Smooth muscle cell (in vitro differentiated cells): ENCODE data around the gene PIMREG. TPM values are rescaled to one million over a fixed set of nuclear protein-coding genes. Genes with fewer than 3 reads are reported as not detected.

Experiments
- DNase-seq: peaks from one replicate; lab custom pipeline; 2025; ENCODE audit not compliant: unreplicated experiment; lab: John Stamatoyannopoulos, UW
- H2AFZ ChIP-seq: fragments of 200-600 bp; sonication (generic); 2 replicates; pipeline ENCODE4 v1.6.0; 2016; ENCODE audit warnings: antibody characterized with exemption, low read depth, mild to moderate bottlenecking
- H3F3A ChIP-seq: fragments of 200-600 bp; sonication (generic); 2 replicates; pipeline ENCODE4 v1.6.0; 2017; ENCODE audit warnings: antibody characterized with exemption, low read depth
- H3K27ac ChIP-seq: fragments of 200-600 bp; sonication (generic); 2 replicates; pipeline ENCODE4 v1.5.1; 2016; ENCODE audit warnings: low read depth, mild to moderate bottlenecking
- H3K27me3 ChIP-seq: fragments of 200-600 bp; sonication (generic); 2 replicates; pipeline ENCODE4 v1.6.1; 2016; ENCODE audit warnings: low read depth, mild to moderate bottlenecking
- H3K36me3 ChIP-seq: fragments of 200-600 bp; sonication (generic); 2 replicates; pipeline ENCODE4 v1.5.1; 2016; ENCODE audit warnings: low read depth
- H3K4me1 ChIP-seq: fragments of 200-600 bp; sonication (generic); 2 replicates; pipeline ENCODE4 v1.5.1; 2016; ENCODE audit warnings: low read depth
- H3K4me2 ChIP-seq: fragments of 200-600 bp; sonication (generic); 2 replicates; pipeline ENCODE4 v1.6.0; 2016; ENCODE audit warnings: mild to moderate bottlenecking
- H3K4me3 ChIP-seq: fragments of 200-600 bp; sonication (generic); 2 replicates; pipeline ENCODE4 v1.5.1; 2016; ENCODE audit warnings: mild to moderate bottlenecking
- H3K79me2 ChIP-seq: fragments of 200-600 bp; sonication (generic); 2 replicates; pipeline ENCODE4 v1.6.0; 2016; ENCODE audit warnings: low read depth, mild to moderate bottlenecking
- H3K9ac ChIP-seq: fragments of 200-600 bp; sonication (generic); 2 replicates; pipeline ENCODE4 v1.6.0; 2016; ENCODE audit warnings: low read depth
- H3K9me3 ChIP-seq: fragments of 200-600 bp; sonication (generic); replicated peaks from 2 replicates; pipeline ENCODE4 v1.5.1; 2016; ENCODE audit warnings: low read depth
- H4K20me1 ChIP-seq: fragments of 200-600 bp; sonication (generic); 2 replicates; pipeline ENCODE4 v1.6.0; 2016; ENCODE audit warnings: low read depth
- CTCF ChIP-seq: fragments of 200-600 bp; sonication (generic); IDR thresholded peaks from 2 replicates; pipeline ENCODE4 v1.5.1; 2017; ENCODE audit warnings: borderline replicate concordance, mild to moderate bottlenecking, antibody characterized with exemption; ENCODE audit not compliant: insufficient read depth, poor library complexity, severe bottlenecking
- WGBS: methylation state at CpG from one replicate; pipeline ENCODE4 v1.1.7; 2016; ENCODE audit warnings: low lambda C conversion rate; 5-methylcytosine and 5-hydroxymethylcytosine counted together
- polyA plus RNA-seq: library from polyadenylated mRNA; unstranded; fragments of >200 nt; fragmentation: Nextera tagmentation; extraction: Ambion mirVana; gene quantifications from 2 replicates; pipeline ENCODE4 v1.2.1, GENCODE V29; 2016
- total RNA-seq: library from RNA; depleted of rRNA; stranded (reverse); fragments of >200 nt; gene quantifications from 2 replicates; pipeline ENCODE4 v1.2.3, GENCODE V29; 2014

The PIMREG gene
- total and polyA plus RNA-seq, 2 experiments from 2014 or later: 3.5 to 11.7 TPM

DNA sequence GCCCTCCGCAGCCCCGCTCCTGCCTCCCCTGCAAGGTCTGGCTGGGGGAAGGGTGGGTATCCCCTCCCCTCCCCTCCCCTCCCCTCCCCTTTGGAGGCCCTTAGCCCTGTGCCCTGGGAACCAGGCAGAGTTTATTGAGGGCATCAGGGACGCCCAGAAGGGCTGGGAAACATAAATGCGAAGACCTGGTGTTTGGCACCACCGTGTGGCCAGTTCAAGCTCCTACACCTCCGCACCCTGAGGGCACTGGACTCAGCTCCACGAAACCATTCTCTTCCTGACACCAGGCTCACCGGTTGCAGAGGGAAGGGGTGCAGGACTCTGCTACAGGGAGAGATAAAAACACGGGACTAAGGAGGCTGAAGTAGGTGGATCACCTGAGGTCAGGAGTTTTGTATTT lies 8.3 kb upstream of the PIMREG start:
- Histone ChIP-seq H3K27me3 (peaks cover 11% of the 10 kb centered on the region), H4K20me1 (no peaks in the 10 kb centered on the region), H2AFZ (no peak overlapping the region), H3K27ac (no peak overlapping the region), H3K4me3 (no peak overlapping the region), H3K9me3 (no peaks in the 10 kb centered on the region), H3K4me2 (no peak overlapping the region), H3K9ac (no peak overlapping the region), H3F3A (no peaks in the 10 kb centered on the region), H3K79me2 (no peaks in the 10 kb centered on the region), H3K4me1 (peaks cover 12% of the 10 kb centered on the region), H3K36me3 (no peaks in the 10 kb centered on the region)
- TF ChIP-seq CTCF: peak; percentile 76
- 8% methylated on average over 7 of the region's 9 CpGs for WGBS
- peak; percentile 8 for DNase-seq

DNA sequence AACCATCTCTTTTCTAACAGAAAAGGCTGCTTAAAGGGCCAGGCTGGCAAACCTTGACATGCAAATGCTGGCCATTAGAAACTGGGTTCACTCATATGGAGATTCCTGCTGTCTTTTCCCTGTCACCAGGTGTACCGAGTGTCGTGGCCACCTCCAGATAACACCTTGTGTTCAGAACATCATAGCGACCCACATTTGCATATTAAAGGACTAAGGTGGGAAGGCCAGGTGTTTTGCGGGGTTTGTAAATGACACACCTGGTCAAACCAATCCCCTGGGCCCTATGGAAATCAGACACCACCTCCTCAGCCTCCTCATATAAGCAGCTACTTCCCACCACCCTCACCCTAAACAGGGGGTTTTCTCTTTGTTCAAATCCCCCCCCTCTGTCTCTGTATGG lies 6.8 kb upstream of the PIMREG start:
- no peak overlapping the region for H3K4me3 ChIP-seq
- no peaks in the 10 kb centered on the region for H4K20me1 ChIP-seq
- no peaks in the 10 kb centered on the region for H3F3A ChIP-seq
- H3K4me2 ChIP-seq: no peak overlapping the region
- no peaks in the 10 kb centered on the region for H3K79me2 ChIP-seq
- H3K9ac ChIP-seq: no peak overlapping the region
- no peaks in the 10 kb centered on the region for H3K9me3 ChIP-seq
- no peak for DNase-seq
- H3K27me3 ChIP-seq: peaks cover 11% of the 10 kb centered on the region
- WGBS: 18% methylated on average over 4 of the region's 4 CpGs
- H3K36me3 ChIP-seq: no peaks in the 10 kb centered on the region
- peaks cover 12% of the 10 kb centered on the region for H3K4me1 ChIP-seq
- TF ChIP-seq CTCF: no peak
- no peak overlapping the region for H3K27ac ChIP-seq
- no peak overlapping the region for H2AFZ ChIP-seq

DNA sequence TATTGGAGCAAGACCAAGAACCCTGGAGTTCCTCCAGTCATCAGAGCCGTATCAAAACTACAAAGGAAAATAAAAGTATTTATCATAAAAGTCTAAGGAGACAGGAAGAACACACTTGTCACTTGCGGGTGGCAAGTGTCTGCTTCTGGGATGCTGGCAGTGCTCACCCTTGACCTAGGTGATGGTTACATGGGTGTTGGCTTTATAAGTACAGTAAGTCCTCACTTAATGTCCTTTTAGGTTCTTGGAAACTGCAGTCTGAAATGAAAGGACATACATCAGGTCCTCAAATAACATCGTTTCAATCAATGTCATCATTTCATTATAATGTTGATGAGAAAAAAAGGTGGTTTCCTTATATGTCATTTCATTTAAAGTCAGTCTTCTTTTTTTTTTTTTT lies 6.3 kb upstream of the PIMREG start:
- H3K36me3 ChIP-seq: no peaks in the 10 kb centered on the region
- no peaks in the 10 kb centered on the region for H4K20me1 ChIP-seq
- DNase-seq: no peak
- H3K4me1 ChIP-seq: peaks cover 12% of the 10 kb centered on the region
- H3K27me3 ChIP-seq: peaks cover 11% of the 10 kb centered on the region
- H3K9ac ChIP-seq: no peak overlapping the region
- no peak overlapping the region for H3K4me2 ChIP-seq
- no peak overlapping the region for H3K27ac ChIP-seq
- 70% methylated on average over 3 of the region's 3 CpGs for WGBS
- H3F3A ChIP-seq: no peaks in the 10 kb centered on the region
- H3K4me3 ChIP-seq: no peak overlapping the region
- no peaks in the 10 kb centered on the region for H3K79me2 ChIP-seq
- no peak overlapping the region for H2AFZ ChIP-seq
- no peak for TF ChIP-seq CTCF
- no peaks in the 10 kb centered on the region for H3K9me3 ChIP-seq

DNA sequence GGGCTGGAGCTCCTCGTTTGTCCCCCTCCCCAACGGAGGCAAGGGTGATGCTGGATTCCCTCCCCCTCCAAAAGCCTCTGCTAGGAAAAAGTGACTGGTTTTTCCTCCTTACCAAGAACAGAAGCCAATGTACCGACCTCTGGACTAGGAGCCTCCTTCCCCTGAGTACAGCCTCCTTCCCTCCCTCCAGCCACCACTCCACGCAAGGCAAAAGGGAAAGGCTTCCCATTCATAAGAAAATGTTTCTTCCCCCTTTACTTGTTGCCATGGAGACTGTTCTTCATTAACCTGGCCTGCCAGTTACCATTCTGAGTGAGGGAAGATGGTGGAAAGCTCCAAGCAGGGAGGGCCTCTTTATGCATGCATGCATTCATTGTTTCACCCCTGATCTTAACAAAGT lies 4.3 kb upstream of the PIMREG start:
- no peak overlapping the region for H2AFZ ChIP-seq
- H3K79me2 ChIP-seq: no peaks in the 10 kb centered on the region
- H3K4me2 ChIP-seq: no peak overlapping the region
- peaks cover 11% of the 10 kb centered on the region for H3K27me3 ChIP-seq
- no peak overlapping the region for H3K27ac ChIP-seq
- H3K4me1 ChIP-seq: peaks cover 16% of the 10 kb centered on the region
- no peaks in the 10 kb centered on the region for H3K9me3 ChIP-seq
- 43% methylated on average over 4 of the region's 4 CpGs for WGBS
- no peaks in the 10 kb centered on the region for H4K20me1 ChIP-seq
- H3F3A ChIP-seq: peaks cover 9% of the 10 kb centered on the region
- TF ChIP-seq CTCF: no peak
- DNase-seq: no peak
- H3K36me3 ChIP-seq: no peaks in the 10 kb centered on the region
- no peak overlapping the region for H3K4me3 ChIP-seq
- no peak overlapping the region for H3K9ac ChIP-seq
